ENCODE results near the gene ZNRF3.
"Not testable (repeated sequence)": the region's sequence is repeated elsewhere in the genome, so short reads cannot be mapped to it uniquely, and the experiment has no call there.

ZNRF3 gene

GRCh38 chr22:28884747-28885350 lies 1.5 kb downstream of the ZNRF3 start:
- no peak for DNase-seq

GRCh38 chr22:28885939-28886338 lies 2.6 kb downstream of the ZNRF3 start:
- no peak for DNase-seq

GRCh38 chr22:28886679-28887078 lies 3.3 kb downstream of the ZNRF3 start:
- DNase-seq, result not testable (repeated sequence)

GRCh38 chr22:28887725-28888459 lies 4.5 kb downstream of the ZNRF3 start:
- DNase-seq, result no peak

GRCh38 chr22:28889478-28890024 lies 6.2 kb downstream of the ZNRF3 start:
- DNase-seq, result no peak

GRCh38 chr22:28891156-28891733 lies 7.9 kb downstream of the ZNRF3 start:
- DNase-seq, result no peak

- DNase-seq, result no peak
Observed at GRCh38 chr22:28892175-28892731, 8.9 kb downstream of the ZNRF3 start.

- DNase-seq, result no peak
Observed at GRCh38 chr22:28893810-28894209, 10.4 kb downstream of the ZNRF3 start.

GRCh38 chr22:28894334-28894733 lies 11.0 kb downstream of the ZNRF3 start:
- DNase-seq, result no peak

- no peak for DNase-seq
Observed at GRCh38 chr22:28894807-28895206, 11.4 kb downstream of the ZNRF3 start.

- no peak for DNase-seq
Observed at GRCh38 chr22:28896611-28897010, 13.2 kb downstream of the ZNRF3 start.

- no peak for DNase-seq
Observed at GRCh38 chr22:28898233-28898629, 14.9 kb downstream of the ZNRF3 start.

GRCh38 chr22:28899199-28899853 lies 16.0 kb downstream of the ZNRF3 start:
- no peak for DNase-seq

GRCh38 chr22:28900379-28900925 lies 17.1 kb downstream of the ZNRF3 start:
- DNase-seq, result no peak

- DNase-seq, result no peak
Observed at GRCh38 chr22:28902490-28902889, 19.1 kb downstream of the ZNRF3 start.

GRCh38 chr22:28903080-28903479 lies 19.7 kb downstream of the ZNRF3 start:
- DNase-seq, result no peak

- no peak for DNase-seq
Observed at GRCh38 chr22:28903729-28904128, 20.4 kb downstream of the ZNRF3 start.

GRCh38 chr22:28904211-28904896 lies 21.0 kb downstream of the ZNRF3 start:
- no peak for DNase-seq

- DNase-seq, result no peak
Observed at GRCh38 chr22:28905256-28905832, 22.0 kb downstream of the ZNRF3 start.

- DNase-seq, result no peak
Observed at GRCh38 chr22:28906312-28906711, 22.9 kb downstream of the ZNRF3 start.

- DNase-seq, result peak; percentile 61
Observed at GRCh38 chr22:28907311-28908008, 24.1 kb downstream of the ZNRF3 start.
